GM12878 (cell line): Measurements from ENCODE around the gene DKK3. TPM values are rescaled to one million over a fixed set of nuclear protein-coding genes. Genes with fewer than 3 reads are reported as not detected.

Source experiments
- ATAC-seq: fragments of 200-7000 bp; cut with Tn5 transposase; 3 replicates; pipeline ENCODE4 v1.9.1; 2020; ENCODE audit warnings: mild to moderate bottlenecking, moderate library complexity
- BruUV-seq: library from RNA; stranded (reverse); fragments of 400-500 nt; replicated peaks from 2 replicates; lab custom pipeline; 2021; lab: Mats Ljungman, UMichigan
- CTCF ChIA-PET: fragments of 300-600 bp; sonication (Branson Sonifier 250); formaldehyde crosslinking; extraction: SDS; loops from one replicate; lab custom pipeline; 2021; ENCODE audit warnings: inconsistent platforms; lab: Yijun Ruan, JAX
- POLR2A ChIA-PET: fragments of 350-600 bp; formaldehyde crosslinking; extraction: SDS; loops from one replicate; lab custom pipeline; 2021; ENCODE audit warnings: inconsistent platforms; lab: Charles Lee
- RAD21 ChIA-PET: fragments of 300-600 bp; sonication (Branson Sonifier 250); formaldehyde crosslinking; loops from one replicate; lab custom pipeline; 2023; ENCODE audit warnings: antibody characterized with exemption; ENCODE audit not compliant: unreplicated experiment; lab: Charles Lee
- SMC1A ChIA-PET: fragments of 300-600 bp; sonication (Branson Sonifier 250); formaldehyde crosslinking; loops from one replicate; lab custom pipeline; 2023; ENCODE audit not compliant: unreplicated experiment, uncharacterized antibody; lab: Charles Lee
- DNase-seq: peaks from one replicate; pipeline ENCODE4 v3.0.0-alpha.2; 2011; ENCODE audit warnings: low read depth, low spot score
- FAIRE-seq: peaks from 3 replicates; lab custom pipeline; 2011; peaks lifted over from hg19 to GRCh38; lab: Jason Lieb, UNC
- H2AFZ ChIP-seq: 2 replicates; pipeline ENCODE4 v1.6.0; 2011; ENCODE audit warnings: low read depth, low read length, control low read depth; ENCODE audit not compliant: control insufficient read depth
- H3K27ac ChIP-seq: 2 replicates; pipeline ENCODE4 v1.5.1; 2011; ENCODE audit warnings: control low read depth; ENCODE audit not compliant: control insufficient read depth, insufficient read depth
- H3K27me3 ChIP-seq, 2 experiments: replicated peaks in 1 of 2; 2 replicates each; pipeline versions ENCODE4 v1.6.0 to v1.6.1; 2011; ENCODE audit warnings: low read length in 1 of 2; ENCODE audit not compliant: control insufficient read depth in 2 of 2, insufficient read depth in 2 of 2
- H3K36me3 ChIP-seq, 2 experiments: 2 replicates each; pipeline ENCODE4 v1.5.1; 2011; ENCODE audit warnings: low read length in 1 of 2; ENCODE audit not compliant: control insufficient read depth in 2 of 2, insufficient read depth in 2 of 2
- H3K4me1 ChIP-seq: 2 replicates; pipeline ENCODE4 v1.6.1; 2011; ENCODE audit warnings: mild to moderate bottlenecking, low read length, moderate library complexity, mixed read lengths; ENCODE audit not compliant: control insufficient read depth, insufficient read depth
- H3K4me2 ChIP-seq: 2 replicates; pipeline ENCODE4 v1.6.0; 2011; ENCODE audit warnings: control low read depth; ENCODE audit not compliant: control insufficient read depth, insufficient read depth
- H3K4me3 ChIP-seq: fragments of 200-600 bp; sonication (generic); 2 replicates; pipeline ENCODE4 v1.5.1; 2016
- H3K79me2 ChIP-seq: 2 replicates; pipeline ENCODE4 v1.6.0; 2011; ENCODE audit warnings: low read length; ENCODE audit not compliant: control insufficient read depth, insufficient read depth
- H3K9ac ChIP-seq: 2 replicates; pipeline ENCODE4 v1.8.0; 2011; ENCODE audit warnings: low read length, control low read depth, mixed read lengths; ENCODE audit not compliant: control insufficient read depth, insufficient read depth
- H3K9me3 ChIP-seq: replicated peaks from 3 replicates; pipeline ENCODE4 v1.5.1; 2011; ENCODE audit warnings: mild to moderate bottlenecking, low read length; ENCODE audit not compliant: control insufficient read depth, insufficient read depth
- H4K20me1 ChIP-seq: 2 replicates; pipeline ENCODE4 v1.6.0; 2011; ENCODE audit not compliant: control insufficient read depth, insufficient read depth
- BHLHE40 ChIP-seq, 2 experiments: fragments of 450-650 bp in 1 of 2; IDR thresholded peaks; 2 replicates each; pipeline ENCODE4 v1.6.1; 2011 to 2017; ENCODE audit warnings: low read depth in 2 of 2, borderline replicate concordance in 1 of 2, improper control_type of control experiment in 1 of 2, low read length in 1 of 2, mild to moderate bottlenecking in 1 of 2
- CBFB ChIP-seq: IDR thresholded peaks from 2 replicates; pipeline ENCODE4 v1.6.1; 2016; ENCODE audit warnings: antibody characterized with exemption, low read depth
- EED ChIP-seq: sonication (generic); IDR thresholded peaks from 2 replicates; pipeline ENCODE4 v1.6.1; 2016; ENCODE audit warnings: antibody characterized with exemption, low read depth
- FOXK2 ChIP-seq: fragments of 450-650 bp; IDR thresholded peaks from 2 replicates; pipeline ENCODE4 v1.6.1; 2017; ENCODE audit warnings: mild to moderate bottlenecking, moderate library complexity
- HCFC1 ChIP-seq: fragments of 150-350 bp; IDR thresholded peaks from 2 replicates; pipeline ENCODE4 v1.6.1; 2014; ENCODE audit warnings: low read length
- HDAC6 ChIP-seq: fragments of 200-600 bp; sonication (generic); IDR thresholded peaks from one replicate; pipeline ENCODE4 v1.8.0; 2017; ENCODE audit warnings: antibody characterized with exemption; ENCODE audit not compliant: unreplicated experiment
- JUNB ChIP-seq: IDR thresholded peaks from 2 replicates; pipeline ENCODE4 v1.6.1; 2016; ENCODE audit warnings: antibody characterized with exemption, mild to moderate bottlenecking
- MXI1 ChIP-seq: fragments of 150-350 bp; IDR thresholded peaks from 2 replicates; pipeline ENCODE4 v1.6.1; 2011; ENCODE audit warnings: low read depth, mild to moderate bottlenecking, inconsistent platforms, low read length, improper control_type of control experiment
- MYB ChIP-seq: fragments of 150-350 bp; IDR thresholded peaks from 2 replicates; pipeline ENCODE4 v1.6.1; 2014; ENCODE audit warnings: mild to moderate bottlenecking, low read depth, low read length, borderline replicate concordance
- NRF1 ChIP-seq: conservative IDR thresholded peaks from 2 replicates; pipeline ENCODE4 v1.6.1; 2011; ENCODE audit warnings: mild to moderate bottlenecking, low read depth, low read length, improper control_type of control experiment
- RAD51 ChIP-seq: fragments of 450-650 bp; IDR thresholded peaks from 2 replicates; pipeline ENCODE4 v1.6.1; 2016; ENCODE audit warnings: moderate library complexity, mild to moderate bottlenecking, inconsistent platforms
- SMAD5 ChIP-seq: IDR thresholded peaks from 2 replicates; pipeline ENCODE4 v1.6.1; 2016; ENCODE audit warnings: antibody characterized with exemption, low read depth
- SP1 ChIP-seq: IDR thresholded peaks from one replicate; pipeline ENCODE4 v1.6.1; 2011; ENCODE audit warnings: low read depth, low read length
- SREBF1 ChIP-seq: IDR thresholded peaks from 2 replicates; pipeline ENCODE4 v1.6.1; 2012; ENCODE audit warnings: mild to moderate bottlenecking, low read length
- SUZ12 ChIP-seq: fragments of 200-600 bp; sonication (generic); IDR thresholded peaks from one replicate; pipeline ENCODE4 v1.6.1; 2018; ENCODE audit warnings: antibody characterized with exemption, mild to moderate bottlenecking; ENCODE audit not compliant: unreplicated experiment
- ZSCAN29 ChIP-seq: fragments of 450-650 bp; IDR thresholded peaks from 2 replicates; pipeline ENCODE4 v1.6.1; 2017; ENCODE audit warnings: mild to moderate bottlenecking, moderate library complexity
- whole genome bisulfite sequencing: methylation state at CpG from one replicate; pipeline ENCODE4 v1.1.6; 2016; ENCODE audit warnings: low lambda C conversion rate; ENCODE audit not compliant: insufficient replicate concordance, insufficient coverage; ENCODE audit errors: missing lambda C conversion rate; 5-methylcytosine and 5-hydroxymethylcytosine counted together
- in situ Hi-C: fragments of 300-500 bp; cut with MboI; formaldehyde crosslinking; loops from 9 replicates; pipeline ENCODE4 v1.14.3; 2018; ENCODE audit warnings: mixed read lengths
- intact Hi-C: fragments of 100-400 bp; cut with micrococcal nuclease; formaldehyde crosslinking; loops from one replicate; pipeline ENCODE4 v1.14.2; 2022; ENCODE audit not compliant: unreplicated experiment
- polyA plus RNA-seq, 11 experiments: library from polyadenylated mRNA; depleted of rRNA in 4 of 11; unstranded in 6 of 11; stranded (reverse) in 5 of 11; fragments of >200 nt; fragmentation: Nextera tagmentation in 4 of 11; fragmentation: Illumina TruSeq in 1 of 11; extraction: Ambion mirVana in 4 of 11; extraction: Trizol in 1 of 11; gene quantifications; 1 replicate in 1 of 11; 2 replicates in 10 of 11; pipeline versions ENCODE4 v1.2.1 to v1.2.3, GENCODE V29; 2011 to 2016; ENCODE audit warnings: inconsistent platforms in 2 of 11, missing spikeins in 2 of 11, low read depth in 1 of 11
- total RNA-seq, 4 experiments: library from RNA; depleted of rRNA in 3 of 4; stranded (reverse); fragments of >200 nt in 3 of 4; fragmentation: Illumina TruSeq in 1 of 4; extraction: Trizol in 1 of 4; gene quantifications; 2 replicates each; pipeline versions ENCODE4 v1.2.1 to v1.2.3, GENCODE V29; 2013 to 2021
- TF ChIP-seq, protein P1 (sequence below): IDR thresholded peaks from 2 replicates; pipeline ENCODE4 v1.6.1; 2011; ENCODE audit warnings: low read depth, mild to moderate bottlenecking, low read length, moderate library complexity, borderline replicate concordance; ENCODE audit errors: extremely low read depth

Gene DKK3
- total and polyA plus RNA-seq, 10 of the 15 experiments (the other 5 are each of a cell fraction or from before 2014, with no cell fraction given) = 0.07 to 0.16 (median 0.15) TPM; not detected in 7

DNA sequence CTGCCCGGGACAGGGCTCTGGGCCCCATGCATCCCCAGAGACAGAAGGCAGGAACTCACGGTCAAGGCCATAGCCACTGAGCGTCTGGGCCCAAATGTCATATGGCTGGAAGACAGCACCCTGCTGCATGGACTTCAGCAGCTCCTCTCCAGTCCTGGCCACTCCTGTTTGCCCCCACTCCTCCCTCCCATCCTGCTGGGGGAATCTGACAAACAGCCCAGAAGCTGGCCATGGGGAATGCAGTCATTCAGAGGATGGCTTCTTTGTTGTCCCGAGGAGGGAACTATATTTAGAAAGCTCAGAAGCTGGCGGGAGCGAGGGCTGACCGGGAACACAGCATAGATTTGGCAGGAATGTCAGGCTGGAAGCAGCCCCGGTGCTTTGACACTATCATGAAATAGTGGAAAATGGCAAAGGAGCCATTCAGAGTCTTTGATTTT, 35.0 kb downstream of the DKK3 start:
- no peak overlapping the region for H3K9ac ChIP-seq
- no peaks in the 10 kb centered on the region for H4K20me1 ChIP-seq
- RAD21 ChIA-PET = no interaction called here
- CTCF ChIA-PET = no interaction called here
- H3K36me3 ChIP-seq = no peaks in the 10 kb centered on the region
- in situ Hi-C loops (no loop called here), intact Hi-C loops (no loop called here)
- 36% methylated on average over 8 of the region's 8 CpGs for WGBS
- no peak overlapping the region for H3K4me3 ChIP-seq
- BruUV-seq = no TSS peak
- DNase-seq (no peak), FAIRE-seq (no peak), ATAC-seq (no peak)
- H3K79me2 ChIP-seq = no peaks in the 10 kb centered on the region
- POLR2A ChIA-PET = interaction anchor here (1.1 kb wide), 1 partner anchor 174 kb away, joined by 5 read pairs; no protein-coding TSS in a partner anchor
- H3K4me1 ChIP-seq = no peaks in the 10 kb centered on the region
- H3K9me3 ChIP-seq = no peaks in the 10 kb centered on the region
- TF ChIP-seq JUNB (no peak), RAD51 (no peak), CBFB (no peak), ZSCAN29 (no peak), NRF1 (no peak), FOXK2 (no peak), HCFC1 (no peak), BHLHE40 (IDR thresholded peaks at IDR 0.05; ENCODE audit: borderline replicate concordance in 1 of 2, low read depth in 2 of 2, low read length in 1 of 2) (no peak)
- SMC1A ChIA-PET = no interaction called here
- H3K4me2 ChIP-seq = no peak overlapping the region
- no peaks in the 10 kb centered on the region; a peak in 2 of 4 replicates for H3K27me3 ChIP-seq
- H3K27ac ChIP-seq = no peak overlapping the region
- no peak overlapping the region for H2AFZ ChIP-seq

DNA sequence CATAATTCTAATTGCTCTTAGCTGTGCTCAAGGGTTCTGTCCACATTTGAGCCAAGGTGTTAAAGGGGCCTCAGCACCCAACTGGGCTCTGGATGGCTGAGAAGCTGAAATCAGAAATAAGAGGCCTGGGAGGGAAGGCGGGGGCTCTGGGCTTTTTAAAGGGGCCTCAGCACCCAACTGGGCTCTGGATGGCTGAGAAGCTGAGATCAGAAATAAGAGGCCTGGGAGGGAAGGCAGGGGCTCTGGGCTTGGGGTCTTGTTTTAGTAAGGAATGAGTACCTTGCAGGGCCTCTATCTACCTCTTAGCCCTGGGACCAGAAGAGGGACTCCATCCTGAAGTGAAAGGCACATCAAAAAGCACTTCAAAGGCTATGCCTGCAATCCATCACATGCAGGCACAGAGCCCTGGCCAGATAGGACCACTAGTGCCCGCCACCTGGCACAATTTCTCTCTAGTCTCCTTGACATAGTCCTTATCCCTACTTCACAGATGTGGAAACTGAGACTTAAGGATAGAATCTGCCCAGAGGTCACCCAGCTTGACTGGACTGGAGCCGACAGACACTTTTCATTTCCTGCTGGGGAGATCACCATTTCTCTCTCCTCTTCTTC, 35.6 kb downstream of the DKK3 start:
- H4K20me1 ChIP-seq = no peaks in the 10 kb centered on the region
- no peaks in the 10 kb centered on the region; a peak in 2 of 4 replicates for H3K27me3 ChIP-seq
- no peak for ATAC-seq
- no peak for FAIRE-seq
- H3K4me1 ChIP-seq = no peaks in the 10 kb centered on the region
- H3K4me3 ChIP-seq = no peak overlapping the region
- WGBS = 10% methylated on average over 3 of the region's 3 CpGs
- H3K79me2 ChIP-seq = no peaks in the 10 kb centered on the region
- H2AFZ ChIP-seq = no peak overlapping the region
- DNase-seq = no peak
- no peak overlapping the region for H3K4me2 ChIP-seq
- H3K9me3 ChIP-seq = no peaks in the 10 kb centered on the region
- POLR2A ChIA-PET = interaction anchor here (1.1 kb wide), 1 partner anchor 173 kb away, joined by 5 read pairs; no protein-coding TSS in a partner anchor
- RAD21 ChIA-PET = no interaction called here
- in situ Hi-C loops = no loop called here
- CTCF ChIA-PET = no interaction called here
- intact Hi-C loops = no loop called here
- SMC1A ChIA-PET = no interaction called here
- no peak overlapping the region for H3K9ac ChIP-seq
- H3K36me3 ChIP-seq = no peaks in the 10 kb centered on the region
- H3K27ac ChIP-seq = no peak overlapping the region
- BruUV-seq = no TSS peak
- TF ChIP-seq MXI1 (no peak), HDAC6 (no peak), SUZ12 (no peak), SP1 (no peak), SMAD5 (no peak), EED (no peak), MYB (no peak), SREBF1 (no peak)
- TF ChIP-seq, protein P1, sequence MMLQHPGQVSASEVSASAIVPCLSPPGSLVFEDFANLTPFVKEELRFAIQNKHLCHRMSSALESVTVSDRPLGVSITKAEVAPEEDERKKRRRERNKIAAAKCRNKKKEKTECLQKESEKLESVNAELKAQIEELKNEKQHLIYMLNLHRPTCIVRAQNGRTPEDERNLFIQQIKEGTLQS = no peak
